Fibroblast of the aortic adventitia (primary cell): ENCODE measurements around the gene ZBTB43. TPM values are rescaled to one million over a fixed set of nuclear protein-coding genes. Genes with fewer than 3 reads are reported as not detected.
A peak's percentile ranks its signal among the peaks of the same experiment; 100 is the strongest.

Source experiments
- DNase-seq: peaks from one replicate; pipeline ENCODE4 v3.0.0-alpha.2; 2010; ENCODE audit warnings: low read depth
- H3K4me3 ChIP-seq: 2 replicates; pipeline ENCODE4 v1.5.1; 2011; ENCODE audit warnings: low read depth, mild to moderate bottlenecking, control low read depth, low read length, moderate library complexity
- total RNA-seq: library from RNA; depleted of rRNA; stranded (reverse); fragments of >200 nt; gene quantifications from 2 replicates; pipeline ENCODE4 v1.2.3, GENCODE V29; 2012; ENCODE audit warnings: low replicate concordance
- TF ChIP-seq, protein P1 (sequence below): IDR thresholded peaks from 2 replicates; pipeline ENCODE4 v1.5.1; 2011; ENCODE audit warnings: mild to moderate bottlenecking, low read length, control low read depth, inconsistent platforms; ENCODE audit not compliant: insufficient read depth

The ZBTB43 gene
- total RNA-seq, 1 donor = 11.1 TPM

DNA sequence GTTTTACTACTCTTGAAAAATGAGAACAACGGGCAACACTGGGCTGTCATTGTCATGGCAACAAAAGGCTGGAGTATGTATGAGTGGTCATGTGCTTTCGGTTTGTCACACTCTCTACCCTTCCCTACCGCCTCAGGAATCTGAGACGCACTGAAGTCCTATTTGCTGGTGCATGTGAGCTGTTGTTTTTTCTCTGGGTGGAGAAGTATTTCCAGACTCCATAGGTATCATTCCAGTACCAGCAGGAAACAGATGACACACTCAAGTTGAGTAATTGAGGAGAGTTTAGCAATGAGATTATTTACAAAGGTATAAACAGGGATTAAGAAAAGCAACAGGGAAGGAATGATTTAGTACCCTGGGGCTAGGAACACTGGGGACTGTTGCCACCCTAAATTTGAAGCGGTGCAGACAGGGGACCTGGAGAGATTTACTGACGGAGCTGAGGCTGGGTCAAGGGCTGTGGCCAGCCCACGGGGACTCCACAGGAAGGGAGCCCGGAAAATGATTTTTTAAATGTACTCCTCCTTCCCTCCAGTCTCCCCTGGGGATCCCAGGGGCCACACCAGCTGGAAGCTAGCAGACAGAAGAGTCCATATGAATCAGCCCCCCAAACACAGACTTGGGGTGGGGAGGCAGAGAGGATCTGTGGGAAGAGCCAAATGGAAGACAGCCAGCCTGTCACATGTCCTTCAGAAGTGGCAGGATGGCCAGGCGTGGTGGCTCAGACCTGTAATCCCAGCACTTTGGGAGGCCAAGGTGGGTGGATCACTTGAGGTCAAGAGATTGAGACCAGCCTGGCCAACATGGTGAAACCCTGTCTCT, 13.2 kb upstream of the ZBTB43 start:
- TF ChIP-seq, protein P1, sequence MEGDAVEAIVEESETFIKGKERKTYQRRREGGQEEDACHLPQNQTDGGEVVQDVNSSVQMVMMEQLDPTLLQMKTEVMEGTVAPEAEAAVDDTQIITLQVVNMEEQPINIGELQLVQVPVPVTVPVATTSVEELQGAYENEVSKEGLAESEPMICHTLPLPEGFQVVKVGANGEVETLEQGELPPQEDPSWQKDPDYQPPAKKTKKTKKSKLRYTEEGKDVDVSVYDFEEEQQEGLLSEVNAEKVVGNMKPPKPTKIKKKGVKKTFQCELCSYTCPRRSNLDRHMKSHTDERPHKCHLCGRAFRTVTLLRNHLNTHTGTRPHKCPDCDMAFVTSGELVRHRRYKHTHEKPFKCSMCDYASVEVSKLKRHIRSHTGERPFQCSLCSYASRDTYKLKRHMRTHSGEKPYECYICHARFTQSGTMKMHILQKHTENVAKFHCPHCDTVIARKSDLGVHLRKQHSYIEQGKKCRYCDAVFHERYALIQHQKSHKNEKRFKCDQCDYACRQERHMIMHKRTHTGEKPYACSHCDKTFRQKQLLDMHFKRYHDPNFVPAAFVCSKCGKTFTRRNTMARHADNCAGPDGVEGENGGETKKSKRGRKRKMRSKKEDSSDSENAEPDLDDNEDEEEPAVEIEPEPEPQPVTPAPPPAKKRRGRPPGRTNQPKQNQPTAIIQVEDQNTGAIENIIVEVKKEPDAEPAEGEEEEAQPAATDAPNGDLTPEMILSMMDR = no peak
- DNase-seq = peak; percentile 93
- no peak overlapping the region for H3K4me3 ChIP-seq

DNA sequence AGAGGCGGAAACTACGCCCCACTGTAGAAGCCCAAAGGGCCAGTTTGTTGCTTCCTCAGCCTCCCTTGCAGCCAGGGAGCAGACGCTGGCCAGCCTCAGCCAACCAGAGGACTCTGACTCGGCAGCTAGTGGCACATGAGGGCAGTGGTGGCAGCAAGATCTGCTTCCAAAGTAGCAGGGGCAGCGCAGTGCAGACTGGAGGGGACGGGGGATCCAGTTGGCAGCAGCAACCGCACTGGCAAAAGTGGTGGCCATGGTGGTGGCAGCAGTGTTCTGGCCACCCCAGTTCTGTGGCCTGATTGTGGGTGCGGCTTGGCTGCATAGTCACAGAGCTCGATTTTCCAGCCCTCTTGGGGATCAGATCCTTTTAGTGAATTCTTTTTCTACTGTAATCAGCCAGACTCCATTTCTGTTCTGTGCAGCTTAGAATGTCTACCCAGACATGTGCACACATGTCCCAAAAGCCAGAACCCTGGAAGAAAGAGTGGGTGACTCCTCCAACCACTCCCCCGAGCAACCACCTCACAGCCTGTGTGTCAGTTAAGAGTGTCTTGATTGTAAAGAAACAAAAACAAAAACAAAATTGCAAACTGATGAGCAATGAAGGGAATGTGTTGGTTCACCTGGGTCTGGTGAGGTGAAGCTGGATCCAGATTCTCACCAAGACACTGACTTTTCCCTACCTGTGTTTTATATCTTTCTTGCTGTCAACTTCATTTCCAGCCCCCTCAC, 11.0 kb upstream of the ZBTB43 start:
- no peak for DNase-seq
- TF ChIP-seq, protein P1 = no peak
- no peak overlapping the region for H3K4me3 ChIP-seq

DNA sequence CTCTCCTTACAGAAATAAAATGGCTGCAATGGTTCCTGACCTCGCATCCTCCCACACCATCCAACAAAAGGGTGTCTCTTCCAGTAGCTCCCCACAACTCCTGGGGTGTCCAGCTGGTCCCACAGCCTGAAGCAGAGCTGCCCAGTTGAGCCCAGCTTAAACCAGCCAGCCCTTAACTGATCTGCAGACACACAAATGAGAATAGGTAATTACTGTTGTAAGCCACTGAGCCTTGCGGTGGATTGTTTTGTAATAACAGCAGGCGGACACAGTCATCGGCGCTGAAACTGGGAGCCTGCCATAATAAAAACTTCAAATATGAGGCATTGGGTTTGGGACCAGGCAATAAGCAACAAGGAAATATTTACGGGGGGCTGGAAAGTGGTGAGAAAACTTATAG, 10.4 kb upstream of the ZBTB43 start:
- TF ChIP-seq, protein P1 = no peak
- no peak overlapping the region for H3K4me3 ChIP-seq
- no peak for DNase-seq

DNA sequence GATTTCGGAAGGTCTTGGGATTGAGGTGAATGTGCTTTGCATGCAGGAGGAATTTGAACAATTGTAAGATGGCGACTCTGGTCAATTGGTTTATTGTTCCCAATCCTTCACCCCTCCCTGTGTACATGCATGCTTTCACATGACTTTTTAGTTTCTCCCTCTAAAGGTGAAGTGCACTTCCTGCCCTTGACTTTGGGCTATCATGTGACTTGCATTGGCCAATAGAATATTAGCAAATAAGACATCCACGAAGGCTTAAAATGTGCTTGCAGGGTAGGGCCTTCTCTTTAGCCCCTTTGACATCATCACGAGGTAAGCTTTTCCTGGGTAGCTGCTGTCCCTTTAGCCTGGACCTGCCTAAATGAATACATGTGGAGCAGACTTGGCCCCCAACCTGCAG, 8.1 kb upstream of the ZBTB43 start:
- TF ChIP-seq, protein P1 = no peak
- H3K4me3 ChIP-seq = no peak overlapping the region
- DNase-seq = no peak

DNA sequence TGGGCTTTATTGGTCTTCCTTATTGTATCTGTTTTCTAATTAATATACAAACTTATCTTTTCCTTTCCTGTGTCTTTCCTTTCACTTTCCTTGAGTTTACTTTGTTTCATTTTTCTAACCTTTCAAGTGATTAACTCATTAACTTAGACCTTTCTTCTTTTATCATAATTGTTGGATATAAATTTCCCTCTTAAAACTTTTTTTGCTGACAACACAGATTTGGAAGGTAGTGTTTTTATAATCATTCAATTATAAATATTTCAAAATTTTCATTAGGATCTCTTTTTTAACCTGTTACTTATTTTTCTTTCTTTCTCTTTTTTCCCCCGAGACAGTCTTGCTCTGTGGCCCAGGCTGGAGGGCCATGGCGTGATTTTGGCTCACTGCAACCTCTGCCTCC, 6.9 kb upstream of the ZBTB43 start:
- no peak overlapping the region for H3K4me3 ChIP-seq
- no peak for DNase-seq
- TF ChIP-seq, protein P1 = no peak

DNA sequence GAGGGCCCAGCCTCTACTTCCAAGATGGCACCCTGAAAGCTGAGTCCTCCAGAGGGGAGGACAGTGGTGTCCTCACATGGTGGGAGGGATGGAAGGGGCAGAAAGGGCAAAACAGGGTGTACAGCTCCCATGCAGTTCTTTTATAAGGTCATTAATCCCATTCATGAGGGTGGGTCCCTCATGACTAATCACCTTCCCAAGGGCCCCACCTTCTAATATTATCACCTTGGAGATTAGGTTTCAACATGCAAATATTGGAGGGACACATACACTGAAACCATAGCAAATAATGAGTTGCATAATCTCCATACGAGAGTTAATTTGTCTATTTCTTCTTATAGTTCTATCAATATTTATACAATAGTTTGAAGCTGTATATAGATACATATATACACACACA, 5.8 kb upstream of the ZBTB43 start:
- no peak for DNase-seq
- no peak overlapping the region for H3K4me3 ChIP-seq
- TF ChIP-seq, protein P1 = no peak
